Right lobe of liver (tissue), 4 donors: ENCODE data around the gene PTMA.

Source experiments
- CTCF ChIP-seq, 4 donors: fragments of 200-600 bp in 3 of 4; fragments of 450-650 bp in 1 of 4; IDR thresholded peaks; one replicate each; pipeline versions ENCODE4 v1.5.1 to v1.8.0; 2016 to 2022; ENCODE audit warnings: antibody characterized with exemption in 4 of 4, mild to moderate bottlenecking in 2 of 4
- POLR2A ChIP-seq: fragments of 450-650 bp; IDR thresholded peaks from one replicate; pipeline ENCODE4 v1.6.1; 2017; ENCODE audit warnings: antibody characterized with exemption, mild to moderate bottlenecking
- donor health status: DM: no; HTN: no; CAD: no.
- donor health status: DM: no; HTN: no; CAD: no.
- donor health status: DM: no; HTN: yes; CAD: no.

GRCh38 chr2:231717281-231718171, 9.2 kb downstream of the PTMA start:
- no peak for TF ChIP-seq CTCF (IDR thresholded peaks at IDR 0.05)
- no peak for TF ChIP-seq POLR2A
